Peyer's patch (tissue), 4 donors: ENCODE data around the gene RXRA. TPM values are rescaled to one million over a fixed set of nuclear protein-coding genes. Genes with fewer than 3 reads are reported as not detected.

Experiments used
- DNase-seq, 3 donors: peaks; one replicate each; pipeline ENCODE4 v3.0.0-alpha.2; 2017 to 2019
- H3K27ac ChIP-seq, 4 donors: fragments of 200-600 bp; sonication (generic); one replicate each; pipeline ENCODE4 v1.5.1; 2016 to 2019
- H3K27me3 ChIP-seq, 2 donors: fragments of 200-600 bp; sonication (generic); one replicate each; pipeline ENCODE4 v1.5.1; 2019
- H3K36me3 ChIP-seq, 3 donors: fragments of 200-600 bp; sonication (generic); one replicate each; pipeline ENCODE4 v1.5.1; 2016 to 2019
- H3K4me1 ChIP-seq, 4 donors: fragments of 200-600 bp; sonication (generic); one replicate each; pipeline ENCODE4 v1.5.1; 2016 to 2019
- H3K4me3 ChIP-seq, 4 donors: fragments of 200-600 bp; sonication (generic); 1 replicate in 3 of 4; 2 replicates in 1 of 4; pipeline ENCODE4 v1.5.1; 2016 to 2019; ENCODE audit warnings: mild to moderate bottlenecking in 1 of 4
- H3K9me3 ChIP-seq, 4 donors: fragments of 200-600 bp; sonication (generic); one replicate each; pipeline ENCODE4 v1.5.1; 2016 to 2019; ENCODE audit warnings: mild to moderate bottlenecking in 1 of 4
- POLR2A ChIP-seq, 2 donors: fragments of 450-650 bp; IDR thresholded peaks; one replicate each; pipeline ENCODE4 v1.5.1; 2017; ENCODE audit warnings: antibody characterized with exemption in 2 of 2, mild to moderate bottlenecking in 2 of 2, moderate library complexity in 2 of 2
- total RNA-seq, 4 donors: library from RNA; depleted of rRNA; stranded (reverse); fragments of >200 nt; gene quantifications; one replicate each; pipeline ENCODE4 v1.1.0, GENCODE V29; 2016
- TF ChIP-seq, protein P1 (sequence below), 6 experiments: fragments of 450-650 bp in 4 of 6; fragments of 200-600 bp in 2 of 6; sonication (generic) in 1 of 6; IDR thresholded peaks; one replicate each; pipeline ENCODE4 v1.5.1; 2017 to 2019; ENCODE audit warnings: antibody characterized with exemption in 6 of 6, mild to moderate bottlenecking in 3 of 6, moderate library complexity in 1 of 6

RXRA gene
- total RNA-seq, 4 donors from 2014 or later = 54.5 to 83.6 (median 65.4) TPM

DNA sequence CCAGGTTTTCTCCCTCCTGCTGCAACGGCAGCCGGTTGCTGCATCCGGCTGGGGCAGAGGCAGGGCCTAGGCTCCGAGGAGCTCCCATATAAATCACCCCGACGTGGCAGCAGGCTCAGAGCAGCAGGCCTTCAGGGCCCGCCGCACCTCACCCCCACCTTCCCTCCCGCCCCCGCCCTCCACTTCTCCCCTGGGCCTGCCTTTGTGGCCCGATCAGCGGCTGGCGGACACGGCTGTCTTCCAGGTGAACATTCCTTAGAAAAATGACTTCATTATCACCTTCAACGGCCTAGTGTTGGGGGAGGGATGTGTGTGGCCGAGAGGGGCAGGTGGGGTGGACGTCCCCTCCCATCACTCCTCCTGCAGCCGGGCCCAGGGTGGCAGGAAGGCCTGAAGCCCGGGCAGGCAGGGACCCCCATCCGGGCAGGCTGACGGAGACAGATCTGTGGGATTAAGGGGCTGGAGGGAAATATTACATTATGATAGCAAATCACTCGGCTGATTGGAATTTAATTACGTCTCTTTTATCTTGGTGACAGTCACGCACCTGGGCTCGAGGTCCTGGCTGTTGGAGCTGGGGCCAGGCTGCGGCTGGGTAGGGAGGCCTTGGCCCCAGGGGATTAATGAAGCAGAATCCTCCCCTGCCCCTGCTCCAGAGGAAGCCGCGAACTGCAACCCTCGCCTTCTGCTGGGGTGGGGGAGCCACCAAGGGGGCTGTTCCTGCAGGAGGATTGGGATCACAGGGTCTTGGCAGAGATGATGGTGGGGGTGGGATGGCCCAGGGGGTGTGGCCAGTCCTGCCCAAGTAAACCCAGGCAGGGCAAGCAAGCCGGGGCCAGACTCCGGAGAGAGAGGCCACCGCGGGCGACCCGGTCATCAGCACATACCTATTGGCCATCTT lies 38.4 kb upstream of the RXRA start:
- H3K27ac ChIP-seq = no peak overlapping the region
- TF ChIP-seq, protein P1, sequence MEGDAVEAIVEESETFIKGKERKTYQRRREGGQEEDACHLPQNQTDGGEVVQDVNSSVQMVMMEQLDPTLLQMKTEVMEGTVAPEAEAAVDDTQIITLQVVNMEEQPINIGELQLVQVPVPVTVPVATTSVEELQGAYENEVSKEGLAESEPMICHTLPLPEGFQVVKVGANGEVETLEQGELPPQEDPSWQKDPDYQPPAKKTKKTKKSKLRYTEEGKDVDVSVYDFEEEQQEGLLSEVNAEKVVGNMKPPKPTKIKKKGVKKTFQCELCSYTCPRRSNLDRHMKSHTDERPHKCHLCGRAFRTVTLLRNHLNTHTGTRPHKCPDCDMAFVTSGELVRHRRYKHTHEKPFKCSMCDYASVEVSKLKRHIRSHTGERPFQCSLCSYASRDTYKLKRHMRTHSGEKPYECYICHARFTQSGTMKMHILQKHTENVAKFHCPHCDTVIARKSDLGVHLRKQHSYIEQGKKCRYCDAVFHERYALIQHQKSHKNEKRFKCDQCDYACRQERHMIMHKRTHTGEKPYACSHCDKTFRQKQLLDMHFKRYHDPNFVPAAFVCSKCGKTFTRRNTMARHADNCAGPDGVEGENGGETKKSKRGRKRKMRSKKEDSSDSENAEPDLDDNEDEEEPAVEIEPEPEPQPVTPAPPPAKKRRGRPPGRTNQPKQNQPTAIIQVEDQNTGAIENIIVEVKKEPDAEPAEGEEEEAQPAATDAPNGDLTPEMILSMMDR (IDR thresholded peaks at IDR 0.05) = no peak
- no peak for TF ChIP-seq POLR2A (IDR thresholded peaks at IDR 0.05)
- no peak for DNase-seq

DNA sequence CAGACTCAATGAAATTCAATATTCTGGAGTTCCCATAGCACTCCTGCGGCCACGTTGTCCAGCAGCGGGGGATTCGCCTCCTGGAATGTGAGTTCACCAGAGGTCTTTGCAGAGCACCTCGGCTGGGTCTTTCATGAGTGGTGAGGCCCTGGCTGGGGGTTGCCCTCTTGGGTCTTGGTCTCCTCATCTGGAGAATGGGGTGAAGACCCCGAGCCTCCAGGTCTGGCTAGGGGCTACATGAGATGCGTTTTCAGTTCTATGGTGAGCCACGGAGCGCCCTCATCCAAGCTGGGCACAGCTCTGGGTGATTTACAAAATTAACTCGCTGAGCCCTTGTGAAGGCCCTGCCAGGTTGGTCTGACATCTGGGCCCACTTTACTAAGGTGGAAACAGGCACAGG lies 37.5 kb upstream of the RXRA start:
- no peaks in the 10 kb centered on the region for H3K9me3 ChIP-seq
- no peak for DNase-seq
- H3K27ac ChIP-seq = no peak overlapping the region
- H3K27me3 ChIP-seq = no peaks in the 10 kb centered on the region
- TF ChIP-seq POLR2A (IDR thresholded peaks at IDR 0.05) = no peak
- TF ChIP-seq, protein P1 (IDR thresholded peaks at IDR 0.05) = no peak
- no peak overlapping the region for H3K4me3 ChIP-seq
- no peaks in the 10 kb centered on the region for H3K36me3 ChIP-seq
- peaks cover 0 to 10% (median 0%) of the 10 kb centered on the region in 4 donors for H3K4me1 ChIP-seq

More for the DNA sequence above, 38.4 kb upstream of the RXRA start:
- Histone ChIP-seq H3K36me3 (no peaks in the 10 kb centered on the region), H3K27me3 (no peaks in the 10 kb centered on the region), H3K4me3 (no peak overlapping the region), H3K9me3 (no peaks in the 10 kb centered on the region), H3K4me1 (peaks cover 0 to 12% (median 0%) of the 10 kb centered on the region in 4 donors)

DNA sequence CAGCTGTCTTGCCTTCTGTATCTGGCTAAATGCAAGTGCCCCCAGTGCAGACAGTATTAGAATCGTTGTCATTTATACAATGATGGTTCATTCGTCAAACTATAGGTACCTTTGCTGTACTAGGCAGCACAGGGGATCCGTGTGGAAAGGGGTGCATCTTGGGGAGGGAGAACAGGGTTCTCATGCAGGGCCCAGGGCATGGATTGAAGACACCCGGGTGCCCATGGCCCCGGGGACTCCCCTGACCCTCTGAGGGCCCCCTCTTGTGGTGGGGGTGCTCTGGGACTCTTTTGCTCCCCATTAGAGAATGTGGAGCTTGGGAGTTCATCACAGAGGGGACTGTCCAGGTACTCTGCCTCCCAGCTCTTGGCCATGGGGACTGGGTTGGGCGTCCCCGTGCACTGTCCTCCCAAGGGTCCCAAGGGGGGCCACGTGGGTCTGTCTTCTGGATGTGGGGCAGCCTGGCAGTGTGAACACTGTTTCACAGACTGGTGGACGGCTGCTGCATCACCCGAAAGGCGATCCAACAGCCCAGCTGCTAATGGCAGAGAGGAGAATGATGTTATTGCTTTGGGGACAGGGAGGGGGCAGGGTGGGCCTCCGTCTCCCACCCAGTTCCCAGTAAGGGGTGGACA lies 36.9 kb upstream of the RXRA start:
- TF ChIP-seq POLR2A (IDR thresholded peaks at IDR 0.05) = no peak
- TF ChIP-seq, protein P1 (IDR thresholded peaks at IDR 0.05) = no peak
- no peaks in the 10 kb centered on the region for H3K36me3 ChIP-seq
- H3K27ac ChIP-seq = no peak overlapping the region
- H3K9me3 ChIP-seq = no peaks in the 10 kb centered on the region
- no peak overlapping the region for H3K4me3 ChIP-seq
- no peak for DNase-seq
- no peaks in the 10 kb centered on the region for H3K27me3 ChIP-seq
- peaks cover 0 to 13% (median 2%) of the 10 kb centered on the region in 4 donors for H3K4me1 ChIP-seq

DNA sequence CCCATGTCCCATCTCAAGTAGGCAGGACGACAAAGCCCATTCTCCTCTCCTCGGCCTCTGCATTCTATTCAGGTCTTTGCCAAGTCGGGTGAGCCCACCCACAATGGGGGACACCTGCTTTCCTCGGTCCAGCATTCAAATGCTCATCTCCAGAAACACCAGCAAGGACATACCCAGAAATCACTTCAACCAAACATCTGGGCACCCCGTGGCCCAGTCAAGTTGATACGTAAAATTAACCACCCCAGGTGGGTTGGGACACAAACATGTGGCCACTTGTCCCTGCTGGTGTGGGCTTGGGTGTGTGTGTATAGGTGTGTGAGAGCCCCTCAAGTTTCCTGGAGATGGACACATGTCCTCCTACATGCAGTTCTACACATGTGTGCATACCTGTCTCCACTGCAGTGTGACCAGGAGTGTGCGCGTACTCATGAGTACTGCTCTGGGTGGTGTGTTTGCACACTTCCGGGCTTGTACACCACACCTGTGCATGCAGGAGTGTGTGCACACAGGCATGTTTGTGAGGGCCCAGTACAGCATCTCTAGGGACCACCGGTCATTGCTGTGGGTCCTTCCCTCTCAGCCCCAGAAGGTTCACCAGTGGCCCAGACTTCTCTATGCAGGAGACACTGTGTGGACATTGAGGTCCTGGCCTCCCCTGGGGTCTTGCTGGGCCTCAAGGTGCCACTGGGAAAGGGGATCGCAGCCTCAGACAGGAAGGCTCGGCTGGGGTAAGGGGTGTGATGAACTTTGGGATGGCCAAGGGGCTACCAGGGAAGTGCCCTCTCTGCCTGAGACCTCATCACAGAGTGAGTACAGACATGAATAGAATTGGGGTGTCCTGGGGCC lies 35.4 kb upstream of the RXRA start:
- no peaks in the 10 kb centered on the region for H3K36me3 ChIP-seq
- H3K4me3 ChIP-seq = no peak overlapping the region
- no peaks in the 10 kb centered on the region for H3K27me3 ChIP-seq
- DNase-seq = no peak
- no peaks in the 10 kb centered on the region for H3K9me3 ChIP-seq
- H3K27ac ChIP-seq = no peak overlapping the region
- TF ChIP-seq, protein P1 (IDR thresholded peaks at IDR 0.05) = no peak
- TF ChIP-seq POLR2A (IDR thresholded peaks at IDR 0.05) = no peak
- peaks cover 0 to 14% (median 2%) of the 10 kb centered on the region in 4 donors for H3K4me1 ChIP-seq

DNA sequence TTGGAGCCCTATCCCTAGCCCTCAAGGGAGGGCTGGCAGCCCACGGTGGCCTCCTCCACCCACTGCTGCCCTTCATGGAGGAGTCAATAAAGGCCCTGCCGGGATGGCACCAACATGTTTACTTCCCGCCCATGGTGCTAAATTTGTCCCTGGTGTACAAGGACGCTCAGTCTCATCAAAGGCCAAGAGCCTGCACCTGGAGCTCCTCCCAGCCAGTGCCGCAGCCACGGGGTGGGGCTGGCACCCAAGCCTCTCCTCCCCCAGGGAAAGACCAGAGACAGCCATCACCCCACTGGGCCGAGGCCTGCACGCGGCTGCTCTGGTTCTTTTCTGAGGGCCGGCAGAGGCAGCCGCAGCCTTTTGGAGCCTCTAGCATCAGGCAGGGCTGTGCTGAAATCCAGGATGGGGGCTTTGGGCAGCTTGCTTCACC lies 34.8 kb upstream of the RXRA start:
- Histone ChIP-seq H3K9me3 (no peaks in the 10 kb centered on the region), H3K36me3 (no peaks in the 10 kb centered on the region), H3K4me1 (peaks cover 0 to 14% (median 2%) of the 10 kb centered on the region in 4 donors), H3K4me3 (no peak overlapping the region), H3K27ac (no peak overlapping the region), H3K27me3 (no peaks in the 10 kb centered on the region)
- TF ChIP-seq, protein P1 (IDR thresholded peaks at IDR 0.05) = no peak
- no peak for TF ChIP-seq POLR2A (IDR thresholded peaks at IDR 0.05)
- no peak for DNase-seq
